T-helper 1 cell treated with Interleukin-12 subunit alpha and Interleukin-12 subunit beta and Interleukin-4 antibody, amounts not matched to agents 30 ng/mL and 1 ng/mL, for 36 hours (primary cell): Measurements from ENCODE around the gene TRAPPC12. TPM values are rescaled to one million over a fixed set of nuclear protein-coding genes. Genes with fewer than 3 reads are reported as not detected.

Experiments
- total RNA-seq: library from RNA; stranded (reverse); gene quantifications from 2 replicates; pipeline ENCODE4 v1.2.3, GENCODE V29; 2022

The TRAPPC12 gene
- total RNA-seq, 1 donor from 2014 or later: 111 TPM

Other genes starting within 250 kb of the TRAPPC12 start
- 45.2 and 50.1 TPM in 2 replicates for gene EIPR1, start 1.9 kb upstream of the TRAPPC12 start, total RNA-seq
- 35.7 and 36.9 TPM in 2 replicates for gene ADI1, start 139.8 kb downstream of the TRAPPC12 start, total RNA-seq
- 25.9 and 26.6 TPM in 2 replicates for gene RNASEH1, start 178.6 kb downstream of the TRAPPC12 start, total RNA-seq
- gene RPS7, start 195.6 kb downstream of the TRAPPC12 start, total RNA-seq: 1,097 and 1,113 TPM in 2 replicates
- gene COLEC11, start 215.4 kb downstream of the TRAPPC12 start, total RNA-seq: not detected in 2 replicates